CD4-positive, alpha-beta T cell (primary cell): ENCODE measurements around the gene KRT75. TPM values are rescaled to one million over a fixed set of nuclear protein-coding genes. Genes with fewer than 3 reads are reported as not detected.

ENCODE experiments used
- ATAC-seq: fragments of 200-7000 bp; cut with Tn5 transposase; one replicate; pipeline ENCODE4 v1.10.0; 2022; ENCODE audit warnings: mild to moderate bottlenecking; ENCODE audit not compliant: poor library complexity
- CTCF ChIA-PET: fragments of 350-600 bp; sonication (Branson Sonifier 250); formaldehyde crosslinking; loops from one replicate; lab custom pipeline; 2021; ENCODE audit warnings: antibody characterized with exemption, inconsistent platforms; lab: Charles Lee
- POLR2A ChIA-PET: fragments of 350-600 bp; sonication (Branson Sonifier 250); formaldehyde crosslinking; loops from one replicate; lab custom pipeline; 2021; ENCODE audit warnings: antibody characterized with exemption, inconsistent platforms; lab: Charles Lee
- DNase-seq, 14 experiments: peaks; one replicate each; pipeline ENCODE4 v3.0.0-alpha.2; 2013 to 2020; ENCODE audit warnings: mixed read lengths in 2 of 14
- H3K27ac ChIP-seq, 2 donors: one replicate each; pipeline versions ENCODE4 v1.5.1 to v1.7.0; 2013; ENCODE audit warnings: low read length in 2 of 2, low read depth in 1 of 2, mild to moderate bottlenecking in 1 of 2
- H3K27me3 ChIP-seq, 2 experiments: 1 replicate in 1 of 2; 2 replicates in 1 of 2; pipeline versions ENCODE4 v1.6.1 to v1.7.0; 2013; ENCODE audit warnings: low read length in 2 of 2, control low read depth in 1 of 2, mild to moderate bottlenecking in 1 of 2, moderate library complexity in 1 of 2; ENCODE audit not compliant: insufficient read depth in 2 of 2, control insufficient read depth in 1 of 2
- H3K36me3 ChIP-seq: one replicate; pipeline ENCODE4 v1.6.1; 2013; ENCODE audit warnings: low read length, control low read depth; ENCODE audit not compliant: insufficient read depth
- H3K4me1 ChIP-seq: one replicate; pipeline ENCODE4 v1.6.1; 2013; ENCODE audit warnings: low read length, control low read depth; ENCODE audit not compliant: insufficient read depth
- H3K4me3 ChIP-seq: one replicate; pipeline ENCODE4 v1.5.1; 2013; ENCODE audit warnings: mild to moderate bottlenecking, low read length, moderate library complexity
- H3K9me3 ChIP-seq, 2 experiments: 1 replicate in 1 of 2; 2 replicates in 1 of 2; pipeline versions ENCODE4 v1.6.1 to v1.7.0; 2013; ENCODE audit warnings: low read length in 2 of 2, mild to moderate bottlenecking in 2 of 2, control low read depth in 1 of 2, moderate library complexity in 1 of 2; ENCODE audit not compliant: control insufficient read depth in 1 of 2, insufficient read depth in 1 of 2
- H3K27ac Mint-ChIP-seq: one replicate; pipeline ENCODE4 v1.8.0; 2020; ENCODE audit warnings: mixed read lengths
- H3K27me3 Mint-ChIP-seq: one replicate; pipeline ENCODE4 v1.8.0; 2021; ENCODE audit warnings: mixed read lengths
- H3K36me3 Mint-ChIP-seq: one replicate; pipeline ENCODE4 v1.8.0; 2021; ENCODE audit warnings: low read depth, mixed read lengths
- H3K4me1 Mint-ChIP-seq: one replicate; pipeline ENCODE4 v1.8.0; 2021; ENCODE audit warnings: low read depth, mixed read lengths
- H3K4me3 Mint-ChIP-seq: one replicate; pipeline ENCODE4 v1.8.0; 2020; ENCODE audit warnings: mild to moderate bottlenecking, mixed read lengths
- H3K9me3 Mint-ChIP-seq: one replicate; pipeline ENCODE4 v1.8.0; 2020; ENCODE audit warnings: mixed read lengths
- CTCF ChIP-seq: fragments of 200-600 bp; IDR thresholded peaks from one replicate; pipeline ENCODE4 v1.8.0; 2022; ENCODE audit warnings: antibody characterized with exemption, mild to moderate bottlenecking
- intact Hi-C, 2 experiments: fragments of 100-400 bp; cut with DNase I in 1 of 2; cut with micrococcal nuclease in 1 of 2; formaldehyde crosslinking; loops; one replicate each; pipeline versions ENCODE4 v1.15.1 to v1.9.0; 2023 to 2025; cut with DNase I, micrococcal nuclease
- total RNA-seq, 174 experiments: library from RNA in 2 of 174; stranded (reverse) in 2 of 174; gene quantifications; one replicate each; pipeline ENCODE4 v1.2.3 and lab custom pipeline; 2021 to 2026

The KRT75 gene
- total RNA-seq, 2 experiments from 2014 or later, result not detected

- no peaks in the 10 kb centered on the region for H3K36me3 Mint-ChIP-seq
- ATAC-seq, result no peak
- intact Hi-C loops, result no loop called here
- POLR2A ChIA-PET, result no interaction called here
- no peaks in the 10 kb centered on the region for H3K9me3 ChIP-seq
- no peak for DNase-seq
- H3K4me3 ChIP-seq, result no peak overlapping the region
- no peak overlapping the region for H3K27ac Mint-ChIP-seq
- no peaks in the 10 kb centered on the region for H3K9me3 Mint-ChIP-seq
- CTCF ChIA-PET, result no interaction called here
- peaks cover 4 to 10% of the 10 kb centered on the region in 2 experiments for H3K27me3 ChIP-seq
- no peak for TF ChIP-seq CTCF
- no peaks in the 10 kb centered on the region for H3K4me1 ChIP-seq
- no peaks in the 10 kb centered on the region for H3K36me3 ChIP-seq
- no peaks in the 10 kb centered on the region for H3K4me1 Mint-ChIP-seq
- no peak overlapping the region for H3K27ac ChIP-seq
- no peak overlapping the region for H3K4me3 Mint-ChIP-seq
- H3K27me3 Mint-ChIP-seq, result peaks cover 33% of the 10 kb centered on the region
Observed at GRCh38 chr12:52428121-52428520, 6.0 kb downstream of the KRT75 start.

GRCh38 chr12:52427083-52427482 lies 7.1 kb downstream of the KRT75 start:
- Histone ChIP-seq H3K36me3 (no peaks in the 10 kb centered on the region), H3K4me3 (no peak overlapping the region), H3K4me1 (no peaks in the 10 kb centered on the region), H3K27ac (no peak overlapping the region), H3K9me3 (no peaks in the 10 kb centered on the region), H3K27me3 (peaks cover 4 to 10% of the 10 kb centered on the region in 2 experiments)
- H3K27ac Mint-ChIP-seq, result no peak overlapping the region
- peaks cover 28% of the 10 kb centered on the region for H3K27me3 Mint-ChIP-seq
- TF ChIP-seq CTCF, result no peak
- intact Hi-C loops, result no loop called here
- no peaks in the 10 kb centered on the region for H3K9me3 Mint-ChIP-seq
- H3K4me3 Mint-ChIP-seq, result no peak overlapping the region
- POLR2A ChIA-PET, result no interaction called here
- no peaks in the 10 kb centered on the region for H3K36me3 Mint-ChIP-seq
- no peak for DNase-seq
- no peak for ATAC-seq
- CTCF ChIA-PET, result no interaction called here
- no peaks in the 10 kb centered on the region for H3K4me1 Mint-ChIP-seq

GRCh38 chr12:52426034-52426433 lies 8.1 kb downstream of the KRT75 start:
- intact Hi-C loops, result no loop called here
- Mint-ChIP-seq H3K4me1 (no peaks in the 10 kb centered on the region), H3K27ac (no peak overlapping the region), H3K36me3 (no peaks in the 10 kb centered on the region), H3K9me3 (no peaks in the 10 kb centered on the region), H3K27me3 (peaks cover 28% of the 10 kb centered on the region), H3K4me3 (no peak overlapping the region)
- no peak for ATAC-seq
- TF ChIP-seq CTCF, result no peak
- CTCF ChIA-PET, result no interaction called here
- DNase-seq, result no peak
- no peaks in the 10 kb centered on the region for H3K27me3 ChIP-seq
- H3K4me1 ChIP-seq, result no peaks in the 10 kb centered on the region
- H3K27ac ChIP-seq, result no peak overlapping the region
- H3K36me3 ChIP-seq, result no peaks in the 10 kb centered on the region
- H3K9me3 ChIP-seq, result peaks cover 0 to 3% of the 10 kb centered on the region in 2 experiments
- H3K4me3 ChIP-seq, result no peak overlapping the region
- POLR2A ChIA-PET, result no interaction called here
